CD4-positive, alpha-beta T cell treated with Interleukin-17A for 4 hours (primary cell): ENCODE results near the gene LPCAT1.
"Not testable (repeated sequence)": the region's sequence is repeated elsewhere in the genome, so short reads cannot be mapped to it uniquely, and the experiment has no call there.

ENCODE experiments used
- DNase-seq: peaks from one replicate; pipeline ENCODE4 v3.0.0-alpha.2; 2020; ENCODE audit warnings: mixed read lengths

The LPCAT1 gene

DNA sequence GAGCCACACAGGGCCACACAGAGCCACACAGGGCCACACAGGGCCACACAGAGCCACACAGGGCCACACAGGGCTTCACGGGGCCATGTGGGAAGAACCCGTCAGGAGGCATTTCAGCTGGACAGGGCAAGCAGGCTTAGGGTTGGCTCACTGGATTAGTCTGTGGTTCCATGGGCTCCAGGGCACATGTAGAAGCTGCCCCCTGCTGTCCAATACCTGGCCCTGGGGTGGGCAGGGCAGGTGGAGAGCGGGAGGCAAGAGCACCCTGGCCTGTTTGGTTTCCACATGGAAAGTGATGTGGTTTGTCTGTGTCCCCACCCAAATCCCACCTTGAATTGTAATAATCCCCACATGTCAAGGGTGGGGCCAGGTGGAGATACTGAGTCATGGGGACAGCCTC is 16.4 kb upstream of the LPCAT1 start:
- DNase-seq, result peak; percentile 40

DNA sequence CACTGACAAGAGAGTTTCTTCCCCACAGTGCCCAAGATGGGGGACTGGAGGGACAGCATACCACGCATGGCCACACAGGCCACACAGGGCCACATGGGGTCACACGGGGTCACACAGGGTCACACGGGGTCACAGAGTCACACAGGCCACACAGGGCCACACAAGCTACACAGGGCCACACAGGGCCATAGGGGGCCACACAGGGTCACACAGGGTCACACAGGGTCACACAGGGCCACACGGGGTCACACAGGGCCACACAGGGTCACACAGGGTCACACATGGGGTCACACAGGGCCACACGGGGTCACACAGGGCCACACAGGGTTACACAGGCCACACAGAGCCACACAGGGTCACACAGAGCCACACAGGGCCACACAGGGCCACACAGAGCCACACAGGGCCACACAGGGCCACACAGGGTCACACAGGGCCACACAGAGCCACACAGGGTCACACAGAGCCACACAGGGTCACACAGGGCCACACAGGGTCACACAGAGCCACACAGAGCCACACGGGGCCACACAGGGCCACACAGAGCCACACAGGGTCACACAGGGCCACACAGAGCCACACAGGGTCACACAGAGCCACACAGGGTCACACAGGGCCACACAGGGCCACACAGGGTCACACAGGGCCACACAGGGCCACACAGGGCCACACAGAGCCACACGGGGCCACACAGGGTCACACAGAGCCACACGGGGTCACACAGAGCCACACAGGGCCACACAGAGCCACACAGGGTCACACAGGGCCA is 15.8 kb upstream of the LPCAT1 start:
- not testable (repeated sequence) for DNase-seq

DNA sequence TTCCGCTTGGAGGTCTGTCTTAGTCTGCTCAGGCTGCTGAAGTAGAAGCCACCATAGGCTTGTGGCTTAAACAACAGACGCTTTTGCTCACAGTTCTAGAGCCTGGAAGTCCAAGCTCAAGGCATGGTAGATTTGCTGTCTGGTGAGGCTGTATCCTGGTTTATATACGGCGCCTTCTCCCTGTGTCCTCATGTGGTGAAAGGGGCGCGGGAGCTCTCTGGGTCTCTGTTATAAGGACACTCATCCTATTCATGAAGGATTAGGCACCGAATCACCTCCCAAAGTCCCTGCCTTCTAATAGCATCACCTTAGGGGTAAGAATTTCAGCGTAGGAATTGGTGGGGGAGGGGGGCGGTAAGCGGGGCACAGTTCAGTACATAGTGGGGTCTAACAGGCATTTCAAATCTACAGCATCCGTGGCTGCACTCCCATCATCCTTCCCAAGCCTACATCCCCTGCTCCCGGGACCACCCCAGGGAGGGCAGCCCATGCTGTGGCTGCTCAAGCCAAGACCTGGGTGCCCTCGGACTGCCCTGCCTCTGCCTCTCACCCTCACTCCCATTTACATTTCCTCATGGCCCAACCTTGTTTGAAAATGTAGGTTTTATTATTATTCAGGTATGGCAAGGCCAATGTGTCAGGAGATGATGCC is 15.1 kb upstream of the LPCAT1 start:
- no peak for DNase-seq

DNA sequence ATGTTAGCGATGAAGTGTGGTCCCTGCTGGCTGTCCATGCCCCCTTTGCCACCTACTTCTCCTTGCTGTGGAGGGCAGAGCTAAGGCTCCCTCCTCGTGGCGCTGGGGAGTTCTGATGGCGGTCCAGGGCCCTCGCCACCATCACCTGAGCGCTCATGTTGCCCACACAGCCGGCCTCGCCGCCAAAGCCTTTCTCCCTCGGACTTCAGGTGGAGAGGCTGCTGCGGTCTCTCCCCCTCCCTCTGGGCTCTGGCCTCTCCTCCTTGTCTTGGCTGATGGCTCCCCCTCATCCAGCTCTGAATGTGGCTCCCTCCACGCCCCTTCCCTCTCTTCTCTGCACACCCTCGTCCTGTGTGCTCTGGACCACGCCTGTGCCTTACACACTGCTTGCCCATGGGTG is 14.5 kb upstream of the LPCAT1 start:
- no peak for DNase-seq

DNA sequence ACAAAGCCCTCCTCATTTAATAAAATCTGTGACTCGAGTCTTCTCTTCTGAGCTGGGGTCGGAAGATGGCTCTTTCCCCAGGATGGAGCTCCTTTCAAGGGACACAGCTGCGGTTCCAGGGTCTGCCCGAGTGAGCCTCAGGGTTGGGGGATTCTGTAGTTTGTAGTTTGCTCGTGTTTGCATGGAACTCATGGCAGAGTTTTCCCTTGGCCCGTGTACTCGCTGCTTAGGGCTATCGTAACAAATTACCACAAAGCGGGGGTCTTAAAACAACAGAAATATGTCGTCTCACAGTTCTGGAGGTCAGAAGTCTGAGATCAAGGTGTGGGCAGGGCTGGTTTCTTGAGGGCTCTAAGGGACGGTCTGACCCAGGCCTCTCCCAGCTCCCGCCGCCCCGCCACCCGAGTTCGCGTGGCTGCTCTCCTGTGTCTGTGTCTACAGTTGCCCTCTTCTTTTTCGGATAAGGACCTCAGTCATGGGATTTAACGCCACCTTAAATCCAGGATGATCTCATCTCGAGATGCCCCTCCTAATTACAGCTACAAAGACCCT is 13.9 kb upstream of the LPCAT1 start:
- DNase-seq, result no peak

DNA sequence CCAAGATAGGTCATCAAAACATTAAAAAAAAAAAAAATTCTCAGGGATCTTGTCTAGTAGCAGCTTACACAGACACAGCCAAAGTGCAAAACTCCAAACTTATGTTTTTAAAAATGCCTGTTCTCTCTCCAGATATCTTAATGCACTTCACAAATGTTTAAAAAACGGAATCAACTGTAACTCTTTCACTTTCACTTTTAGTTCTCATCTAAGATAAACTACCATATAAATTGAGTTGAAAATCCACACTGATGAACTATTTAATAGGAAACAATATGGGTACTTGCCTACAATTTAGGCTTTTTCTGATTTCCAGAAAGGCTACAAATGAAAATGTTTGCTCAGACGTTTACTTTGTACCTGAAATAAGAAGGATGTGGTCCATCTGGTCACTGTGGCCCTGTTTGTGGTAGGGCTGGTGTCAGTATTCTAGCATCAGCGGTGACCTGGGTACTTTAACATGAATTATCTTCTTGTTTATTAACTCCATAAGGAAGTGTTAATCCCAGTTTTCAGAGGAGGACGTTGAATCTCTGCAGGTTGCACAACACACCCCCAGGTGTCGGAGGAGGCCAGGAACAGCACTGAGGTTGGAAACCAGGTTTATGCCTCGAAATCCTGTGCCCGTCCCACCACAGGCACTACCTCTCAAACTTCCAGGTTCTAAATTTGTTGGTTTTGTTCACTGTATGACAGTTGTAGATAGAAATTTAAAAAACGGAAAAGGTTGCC is 13.3 kb upstream of the LPCAT1 start:
- no peak for DNase-seq

DNA sequence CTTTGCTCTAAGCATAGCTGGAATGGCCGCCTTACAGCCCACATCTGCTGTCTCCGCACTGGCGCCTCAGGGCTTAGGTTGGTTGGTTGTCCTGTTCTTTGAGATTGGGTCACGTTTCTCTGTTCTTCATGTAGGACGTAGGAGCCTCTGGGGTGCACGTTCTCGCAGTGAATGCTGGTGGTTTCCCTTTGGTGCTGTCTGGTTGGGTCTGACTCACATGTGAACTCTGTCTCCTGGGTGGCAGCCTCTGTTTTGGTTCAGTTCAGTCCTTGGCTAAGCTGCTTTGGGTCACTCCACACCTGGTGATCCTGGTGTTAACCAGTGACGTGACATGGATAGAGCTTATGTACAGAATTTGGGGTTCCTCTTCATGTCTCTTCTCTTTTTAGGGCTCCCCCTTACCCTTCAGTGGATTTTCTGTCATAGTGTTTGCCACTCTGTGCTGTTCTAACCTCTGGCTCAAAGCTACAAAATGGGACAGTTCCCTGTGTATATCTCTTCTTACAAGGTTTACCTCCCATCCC is 12.6 kb upstream of the LPCAT1 start:
- DNase-seq, result peak; percentile 78

DNA sequence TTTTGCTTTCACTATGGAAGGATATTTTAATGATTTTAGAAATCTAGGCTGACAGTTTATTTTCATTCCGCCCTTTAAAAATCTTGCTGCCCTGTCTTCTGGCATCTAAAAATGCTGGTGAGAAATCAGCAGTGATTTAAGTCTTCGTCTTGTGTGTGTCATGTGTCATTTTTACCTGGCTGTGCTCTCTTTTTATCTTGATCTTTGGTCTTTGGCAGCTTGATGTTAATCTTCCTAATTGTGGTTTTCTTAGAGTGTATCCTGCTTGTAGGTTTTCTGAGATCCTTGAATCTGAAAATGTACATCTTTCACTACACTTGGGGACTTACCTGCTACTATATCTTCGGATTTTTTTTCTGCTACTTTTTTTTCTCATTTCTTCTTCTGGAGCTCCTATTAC is 11.9 kb upstream of the LPCAT1 start:
- no peak for DNase-seq

DNA sequence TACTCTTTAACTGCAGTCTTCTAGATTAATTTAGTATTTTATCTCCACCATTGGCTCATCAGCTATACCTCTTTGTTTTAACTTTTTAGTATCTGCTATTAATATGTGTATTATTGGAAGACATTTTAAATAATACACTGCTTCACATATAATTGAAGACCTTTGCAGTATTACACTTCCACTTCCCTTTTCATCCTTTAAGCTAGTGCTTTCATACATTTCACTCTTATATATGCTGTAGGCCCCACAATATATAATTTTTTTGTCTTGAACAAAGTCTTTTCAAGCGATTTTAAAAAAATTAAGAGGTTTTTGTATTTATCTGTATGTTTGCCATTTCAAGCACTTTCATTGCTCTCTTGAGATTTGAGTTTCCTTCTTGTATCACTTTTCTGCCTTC is 8.6 kb upstream of the LPCAT1 start:
- no peak for DNase-seq

DNA sequence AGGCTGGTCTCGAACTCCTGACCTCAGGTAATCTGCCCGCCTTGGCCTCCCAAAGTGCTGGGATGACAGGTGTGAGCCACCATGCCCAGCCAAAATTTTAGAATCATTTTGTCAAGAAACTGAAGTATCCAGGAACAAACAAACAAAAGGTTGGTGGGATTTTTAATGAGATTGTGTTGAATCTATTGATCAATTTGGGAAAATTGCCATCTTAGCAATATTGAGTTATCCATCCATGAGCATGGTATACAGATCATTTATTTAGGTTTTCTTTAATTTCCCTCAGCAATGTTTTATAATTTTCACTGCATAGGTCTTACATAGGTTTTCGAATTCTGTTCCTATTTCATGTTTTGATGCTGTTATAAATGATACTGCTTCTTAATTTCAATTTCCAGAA is 5.7 kb upstream of the LPCAT1 start:
- DNase-seq, result no peak

DNA sequence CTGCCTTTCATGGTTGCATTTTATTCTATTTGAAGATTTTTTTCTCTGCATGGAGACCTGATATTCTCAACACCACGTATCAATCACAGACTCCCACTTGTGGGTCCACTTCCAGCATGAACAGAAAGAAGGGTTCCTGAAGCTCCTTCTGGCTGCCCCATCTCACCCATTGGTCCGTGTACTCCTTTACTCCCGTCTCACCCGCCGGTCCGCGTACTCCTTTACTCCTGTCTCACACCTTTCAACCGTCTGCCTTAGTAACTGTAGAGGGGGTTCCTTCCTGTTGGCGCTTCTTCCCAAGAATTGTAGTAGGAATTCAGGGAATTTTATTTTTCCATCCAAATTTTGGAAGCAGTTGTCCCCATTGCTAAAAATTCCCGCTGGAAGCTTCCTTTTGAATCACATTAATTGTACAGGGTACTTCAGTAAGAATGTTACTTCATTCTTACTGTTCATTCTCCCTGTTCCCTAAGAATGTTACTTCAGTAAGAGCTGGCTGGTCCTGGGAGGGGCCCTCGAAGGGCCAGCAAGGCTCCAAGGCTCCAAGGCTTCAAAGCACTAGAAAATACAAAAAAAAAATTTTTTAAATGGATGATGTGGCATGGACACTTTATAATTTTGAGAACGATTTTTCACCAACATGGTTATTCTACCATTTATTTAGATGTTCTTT is 3.9 kb upstream of the LPCAT1 start:
- no peak for DNase-seq

DNA sequence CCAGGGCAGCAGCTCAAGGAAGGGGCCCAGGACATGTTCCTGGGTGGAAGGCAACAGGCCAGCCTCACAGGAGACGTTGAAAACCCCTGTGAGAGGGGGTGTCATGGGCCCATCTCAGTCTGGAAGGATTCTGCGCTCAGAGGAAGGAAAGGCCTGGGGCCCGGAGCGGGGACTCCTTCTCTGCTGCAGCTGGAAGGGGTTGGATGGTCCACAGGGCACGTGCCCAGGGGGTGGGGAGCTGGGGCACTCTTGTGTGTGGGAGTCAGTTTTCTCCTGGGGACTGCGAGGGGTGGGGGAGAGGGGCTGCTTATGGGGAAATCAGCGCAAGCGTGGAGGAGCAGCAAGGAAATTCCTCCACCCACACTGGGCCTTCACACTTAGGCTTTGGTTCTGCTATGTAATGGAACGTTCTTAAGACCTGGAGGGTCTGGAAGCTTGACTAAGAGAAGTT is 2.9 kb upstream of the LPCAT1 start:
- peak; percentile 1 for DNase-seq

DNA sequence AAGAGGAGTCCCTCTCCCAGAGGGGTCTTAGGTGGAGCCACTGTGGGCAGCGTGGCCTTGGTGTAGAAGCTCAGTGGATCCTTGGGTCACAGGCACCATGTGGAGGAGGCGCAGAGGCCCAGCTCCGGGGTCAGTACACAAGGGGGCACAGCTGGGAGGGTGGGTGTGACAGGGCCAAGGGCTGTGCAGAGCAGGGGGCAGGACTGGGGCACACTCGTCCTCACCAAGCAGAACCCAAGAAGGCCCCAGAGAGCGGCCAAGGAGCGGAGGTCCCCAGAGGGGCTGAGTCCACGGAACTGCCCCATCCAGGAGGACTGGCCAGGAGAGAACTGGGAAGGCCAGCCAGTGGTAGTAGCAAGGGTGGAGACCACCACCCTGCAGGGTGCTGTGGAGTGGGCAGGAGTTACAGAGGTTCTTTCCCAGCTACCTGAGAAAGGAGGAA is 2.5 kb upstream of the LPCAT1 start:
- DNase-seq, result peak; percentile 0

DNA sequence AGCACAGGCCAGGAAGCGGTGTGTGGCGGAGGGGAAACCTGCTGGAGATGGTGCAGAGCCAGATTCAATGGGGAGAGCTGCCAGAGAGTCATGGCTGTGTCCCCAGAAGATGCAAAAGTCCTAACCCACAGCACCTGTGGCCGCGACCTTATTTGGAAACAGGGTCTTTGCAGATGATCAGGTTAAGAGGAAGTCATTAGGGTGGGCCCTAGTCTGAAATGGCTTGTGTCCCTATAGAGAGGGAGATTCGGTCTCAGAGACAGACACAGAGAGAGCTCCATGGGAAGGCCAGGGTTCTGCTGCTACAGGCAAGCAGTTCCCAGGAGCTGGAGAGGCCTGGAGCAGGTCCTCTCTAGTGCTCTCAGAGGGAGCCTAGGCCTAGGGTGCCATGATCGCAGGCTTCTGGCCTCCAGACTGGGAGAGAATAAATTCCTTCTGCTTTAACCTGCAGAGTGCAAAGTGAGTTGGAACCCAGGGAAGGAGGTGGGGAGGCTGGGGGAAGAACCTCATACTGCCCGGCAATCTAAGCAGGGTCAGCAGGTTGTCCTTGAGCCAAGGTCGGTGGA is 1.9 kb upstream of the LPCAT1 start:
- DNase-seq, result peak; percentile 1

DNA sequence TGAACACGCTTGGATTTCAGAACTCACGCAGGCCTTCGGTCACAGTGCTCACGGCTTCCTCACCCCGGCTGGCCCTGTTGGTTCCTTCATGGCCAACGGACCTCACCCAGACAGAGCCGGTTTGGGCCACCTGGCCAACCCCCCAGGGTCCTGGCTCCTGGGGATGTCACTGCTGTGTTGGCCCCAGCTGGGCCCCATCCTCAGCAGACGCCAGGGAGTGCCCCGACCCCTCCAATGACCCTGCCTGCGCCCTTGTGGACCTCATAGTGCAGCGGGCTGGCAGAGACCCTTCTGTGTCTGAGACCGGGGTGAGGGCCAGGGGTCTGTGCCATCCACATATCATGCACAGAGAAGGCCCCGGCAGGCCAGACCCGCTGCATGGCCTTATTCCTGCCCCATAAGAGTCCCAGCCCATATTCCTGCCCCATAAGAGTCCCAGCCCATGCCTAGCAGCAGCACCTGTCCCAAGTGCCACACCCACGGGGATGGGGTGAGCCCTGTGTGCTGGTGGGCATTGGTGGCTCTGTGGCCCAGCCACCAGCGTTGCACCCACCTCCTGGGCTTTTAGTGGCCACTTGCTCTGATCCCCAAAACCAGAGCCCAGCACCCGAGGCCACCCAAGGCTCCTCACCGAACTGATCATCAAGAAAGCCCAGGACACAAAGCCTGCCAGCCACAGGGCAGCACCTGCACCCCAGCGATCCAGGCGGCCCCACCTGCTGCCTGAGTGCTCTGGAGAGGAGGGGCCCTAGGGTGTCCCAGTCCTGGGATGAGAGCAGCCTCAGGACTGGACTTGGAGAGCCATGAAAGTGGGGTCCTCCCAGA is 1.3 kb upstream of the LPCAT1 start:
- DNase-seq, result no peak

DNA sequence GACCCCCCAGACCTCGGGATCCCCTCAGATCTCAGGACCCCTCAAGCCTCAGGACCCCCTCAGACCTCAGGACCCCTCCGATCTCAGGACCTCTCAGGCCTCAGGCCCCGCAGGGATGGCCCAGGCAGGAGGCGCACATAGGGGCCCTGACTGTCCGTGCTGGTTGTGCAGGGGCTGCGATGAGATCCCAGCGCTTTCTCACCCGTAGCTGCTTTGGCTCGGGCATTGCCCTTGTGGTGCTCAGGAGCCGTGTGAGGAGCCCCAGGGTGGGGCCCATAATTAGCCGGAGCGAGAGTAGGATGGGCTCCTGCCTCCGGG is 680 bp upstream of the LPCAT1 start:
- no peak for DNase-seq

DNA sequence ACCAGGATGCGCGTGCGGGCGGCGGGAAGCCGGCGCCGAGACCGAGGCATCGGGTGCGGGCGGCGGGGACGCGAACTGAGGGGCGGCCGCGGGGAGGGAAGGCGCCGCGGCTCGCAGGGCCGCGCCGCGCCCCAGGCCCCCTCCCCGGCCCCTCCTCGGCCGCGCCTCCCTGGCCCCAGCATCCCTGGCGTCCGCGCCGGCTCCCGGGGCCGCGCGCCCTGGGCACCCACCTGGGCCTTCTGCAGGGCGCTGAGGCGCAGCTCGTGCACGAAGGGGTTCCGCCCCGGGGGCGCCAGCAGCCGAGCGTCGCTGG is 324 bp downstream of the LPCAT1 start:
- no peak for DNase-seq

DNA sequence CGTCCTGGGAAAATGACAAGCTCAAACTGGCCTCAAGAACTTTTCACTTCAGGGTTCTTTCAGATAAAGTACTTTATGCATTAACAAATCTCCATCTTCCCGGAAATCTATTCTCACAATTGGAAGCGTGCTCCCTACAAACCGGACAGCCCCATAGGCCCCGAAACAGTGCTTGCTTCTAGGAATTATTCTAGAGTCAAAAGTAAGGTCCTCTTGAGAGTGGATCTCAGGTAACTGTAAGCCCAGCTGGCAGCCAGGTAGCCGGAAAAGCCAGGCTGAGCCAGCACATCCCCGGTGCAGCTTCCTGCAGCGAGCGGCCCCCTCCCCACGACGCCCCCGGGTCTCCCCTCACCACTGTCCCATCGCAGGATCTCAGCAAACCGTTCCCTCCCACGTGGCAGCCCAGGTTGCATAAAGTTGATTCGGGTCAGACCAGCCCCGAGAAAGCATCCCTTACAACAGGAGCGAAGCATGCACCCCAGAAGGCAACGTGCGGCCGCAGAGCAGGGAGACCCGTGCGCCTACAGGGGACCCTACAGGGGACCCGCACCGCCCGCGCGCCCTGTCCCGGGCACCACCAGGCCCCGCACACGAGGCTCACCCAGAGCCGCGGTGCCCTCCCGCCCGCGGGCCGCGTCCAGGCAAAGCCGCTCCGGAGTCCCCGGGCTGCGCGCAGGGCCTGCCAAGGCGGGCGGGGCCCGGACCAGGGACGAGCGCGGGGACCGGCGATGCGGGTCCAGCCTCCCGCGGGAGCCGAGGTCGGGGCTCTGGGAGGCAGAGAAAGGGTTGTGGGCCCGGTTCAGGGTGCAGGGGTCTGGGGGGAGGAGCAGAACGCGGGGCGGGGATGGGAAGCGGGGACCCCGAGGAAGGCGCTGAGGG is 920 bp downstream of the LPCAT1 start:
- peak; percentile 23 for DNase-seq

DNA sequence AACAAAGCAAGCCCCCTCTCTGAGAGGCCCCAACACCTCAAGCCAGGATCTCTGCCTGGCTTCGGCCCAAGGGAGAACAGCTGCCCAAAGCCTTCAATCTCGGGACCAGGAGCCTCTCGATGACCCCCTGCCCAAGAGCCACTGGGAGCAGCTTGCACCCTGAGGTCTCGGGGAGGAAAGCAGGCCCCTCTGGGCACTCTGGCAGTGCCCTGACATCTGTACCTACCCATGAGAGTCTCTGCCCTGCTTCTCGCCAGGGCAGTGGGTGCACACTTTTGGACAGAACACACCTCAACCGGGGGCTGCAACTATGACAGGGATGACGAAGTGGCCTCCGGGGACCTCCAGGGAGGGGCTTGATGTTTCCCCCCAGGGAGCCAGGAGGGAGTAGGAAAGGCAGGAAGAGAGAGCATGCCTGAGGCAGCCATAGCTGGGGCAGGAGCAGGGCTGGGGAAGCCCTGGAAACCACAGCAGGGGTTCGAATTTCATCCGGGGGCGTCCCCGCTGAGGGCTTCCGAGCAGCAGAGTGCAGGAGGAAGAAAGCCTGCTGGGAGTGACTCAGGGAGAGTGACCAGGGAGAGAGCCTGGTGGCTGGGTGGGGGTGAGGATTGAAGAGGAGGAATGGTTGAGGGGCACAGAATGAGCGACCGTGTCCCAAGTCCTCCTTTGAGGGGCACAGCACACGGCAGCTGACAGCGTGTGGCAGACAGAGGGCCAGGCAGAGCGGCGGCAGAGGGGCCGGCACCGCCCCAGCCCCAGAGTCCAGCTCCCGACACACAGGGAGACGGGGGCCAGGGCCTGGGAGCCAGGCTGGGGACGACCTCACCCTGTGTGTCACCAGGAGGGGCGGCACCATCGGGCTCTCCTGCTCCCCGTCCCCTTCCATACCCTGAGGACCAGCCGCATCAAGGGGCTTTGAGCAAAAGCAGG is 1.8 kb downstream of the LPCAT1 start:
- peak; percentile 2 for DNase-seq
